Psoas muscle (tissue), 8 donors: Measurements from ENCODE around the gene SDS. TPM values are rescaled to one million over a fixed set of nuclear protein-coding genes. Genes with fewer than 3 reads are reported as not detected.

Source experiments
- ATAC-seq, 4 donors: fragments of 200-7000 bp; cut with Tn5 transposase; one replicate each; pipeline ENCODE4 v1.9.1; 2020; ENCODE audit warnings: moderate library complexity in 3 of 4, mild to moderate bottlenecking in 2 of 4
- DNase-seq, 2 donors: peaks; one replicate each; pipeline ENCODE4 v3.0.0-alpha.2; 2020
- H3K27ac ChIP-seq: fragments of 200-600 bp; one replicate; pipeline ENCODE4 v1.8.0; 2022
- H3K27me3 ChIP-seq, 3 donors: fragments of 200-600 bp in 1 of 3; one replicate each; pipeline versions ENCODE4 v1.6.1 to v1.8.0; 2013 to 2022; ENCODE audit warnings: low read length in 2 of 3, mild to moderate bottlenecking in 2 of 3, moderate library complexity in 1 of 3; ENCODE audit not compliant: insufficient read depth in 3 of 3
- H3K36me3 ChIP-seq, 2 donors: fragments of 200-600 bp in 1 of 2; one replicate each; pipeline versions ENCODE4 v1.6.1 to v1.8.0; 2013 to 2022; ENCODE audit warnings: low read depth in 1 of 2, mild to moderate bottlenecking in 1 of 2, moderate library complexity in 1 of 2; ENCODE audit not compliant: insufficient read depth in 1 of 2
- H3K4me1 ChIP-seq: fragments of 200-600 bp; one replicate; pipeline ENCODE4 v1.8.0; 2022
- H3K4me3 ChIP-seq: fragments of 200-600 bp; one replicate; pipeline ENCODE4 v1.8.0; 2022; ENCODE audit warnings: mild to moderate bottlenecking
- H3K9me3 ChIP-seq: fragments of 200-600 bp; one replicate; pipeline ENCODE4 v1.8.0; 2022
- WGBS, 3 donors: extraction: QIAGEN DNeasy Blood & Tissue Kit; methylation state at CpG; one replicate each; pipeline versions ENCODE4 v1.1.6 to v1.1.7; 2013; 5-methylcytosine and 5-hydroxymethylcytosine counted together
- intact Hi-C, 2 donors: fragments of 100-400 bp; cut with DNase I; formaldehyde crosslinking; loops; one replicate each; pipeline versions ENCODE4 v1.11.0 to v1.14.2; 2022
- polyA plus RNA-seq, 3 donors: library from polyadenylated mRNA; stranded (reverse); fragments of 200-250 nt; gene quantifications; one replicate each; pipeline ENCODE4 v1.2.3, GENCODE V29; 2013
- total RNA-seq, 4 donors: library from RNA; stranded (reverse); fragmentation: NEBNext Ultra II Directional in 2 of 4; extraction: Animal tissue kit (Norgen Biotek cat#: 25700) in 2 of 4; gene quantifications; one replicate each; pipeline versions ENCODE4 v1.2.1 to v1.2.4, GENCODE V29; 2021 to 2023
- TF ChIP-seq, protein P1 (sequence below): fragments of 200-600 bp; IDR thresholded peaks from one replicate; pipeline ENCODE4 v1.8.0; 2022; ENCODE audit warnings: antibody characterized with exemption
- donor health status: healthy with polysubstance abuse.
- donor health status: DM: no; HTN: no; CAD: no; lungs with moderate emphysema.
- donor health status: Bipolar disorder and iron deficiency.
- donor health status: healthy.
- donor health status: DM: yes; HTN: yes; CAD: no.
- donor health status: DM: no; HTN: no; CAD: no.
- donor health status: DM: no; HTN: no; CAD: no.
- donor health status: DM: yes; HTN: yes; CAD: no.

SDS gene
- total and polyA plus RNA-seq, 7 donors, result 0.05 to 0.91 (median 0.38) TPM; not detected in 3

DNA sequence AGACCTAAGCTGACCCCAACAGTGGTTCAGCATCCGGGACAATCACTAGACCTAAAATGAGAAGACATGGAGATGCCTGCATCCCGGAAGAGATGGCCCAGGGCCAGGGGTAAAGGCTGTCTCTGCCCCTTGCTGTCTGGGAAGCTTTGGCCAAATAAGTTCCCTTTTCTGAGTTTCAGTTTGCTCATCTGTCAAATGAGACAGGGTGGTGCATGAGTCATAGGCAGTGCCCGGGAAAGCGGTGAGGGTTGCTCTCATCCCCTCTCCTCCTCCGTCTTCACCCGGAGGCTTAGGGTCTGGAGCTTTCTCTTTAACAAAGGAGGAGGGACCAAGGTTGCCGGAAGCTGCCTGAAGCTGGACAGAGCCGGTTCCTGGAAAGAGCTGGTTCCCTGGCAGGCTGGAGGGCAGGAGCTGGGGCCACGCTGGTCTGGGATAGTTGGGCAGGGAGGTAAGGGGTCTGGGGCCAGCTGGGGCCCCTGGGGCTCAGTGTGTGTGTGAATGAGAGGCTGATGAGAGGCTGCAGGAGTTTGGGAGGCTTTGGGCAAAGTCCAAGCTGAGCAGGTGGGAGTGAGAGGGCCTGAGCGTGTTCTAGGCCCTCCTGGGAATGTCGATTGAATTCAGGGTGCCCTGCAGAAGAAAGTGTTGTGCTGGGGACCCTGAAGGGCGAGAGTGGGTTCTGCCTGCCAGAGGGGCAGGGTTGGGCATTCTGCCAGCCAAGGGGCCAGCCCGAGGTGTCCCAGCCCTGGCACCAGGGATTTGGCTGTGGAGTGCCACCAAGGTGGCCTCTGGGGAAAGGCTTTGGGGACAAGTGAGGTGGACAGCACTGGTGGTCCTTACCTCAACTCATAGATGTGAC, 18.6 kb upstream of the SDS start, which contains the start of gene SDSL:
Gene SDSL, plus strand, starts transcription at position 351 of the 856 bp plus-strand sequence. CDS start 5,603 bp downstream, outside the sequence.
- 14 to 17% (median 14%) methylated on average over 13 of the region's 13 CpGs for WGBS, 3 donors
- H3K4me1 ChIP-seq, result no peaks in the 10 kb centered on the region
- H3K27me3 ChIP-seq, result no peaks in the 10 kb centered on the region
- no peak within 1 kb of the TSS for H3K27ac ChIP-seq
- H3K36me3 ChIP-seq, result no peaks in the 10 kb centered on the region
- DNase-seq (peak; percentile 60 to 64), ATAC-seq (peak; percentile 54 to 76 (median 72))
- intact Hi-C loops, result no loop called here
- H3K4me3 ChIP-seq, result peak within 1 kb of the TSS; percentile 59
- TF ChIP-seq, protein P1, sequence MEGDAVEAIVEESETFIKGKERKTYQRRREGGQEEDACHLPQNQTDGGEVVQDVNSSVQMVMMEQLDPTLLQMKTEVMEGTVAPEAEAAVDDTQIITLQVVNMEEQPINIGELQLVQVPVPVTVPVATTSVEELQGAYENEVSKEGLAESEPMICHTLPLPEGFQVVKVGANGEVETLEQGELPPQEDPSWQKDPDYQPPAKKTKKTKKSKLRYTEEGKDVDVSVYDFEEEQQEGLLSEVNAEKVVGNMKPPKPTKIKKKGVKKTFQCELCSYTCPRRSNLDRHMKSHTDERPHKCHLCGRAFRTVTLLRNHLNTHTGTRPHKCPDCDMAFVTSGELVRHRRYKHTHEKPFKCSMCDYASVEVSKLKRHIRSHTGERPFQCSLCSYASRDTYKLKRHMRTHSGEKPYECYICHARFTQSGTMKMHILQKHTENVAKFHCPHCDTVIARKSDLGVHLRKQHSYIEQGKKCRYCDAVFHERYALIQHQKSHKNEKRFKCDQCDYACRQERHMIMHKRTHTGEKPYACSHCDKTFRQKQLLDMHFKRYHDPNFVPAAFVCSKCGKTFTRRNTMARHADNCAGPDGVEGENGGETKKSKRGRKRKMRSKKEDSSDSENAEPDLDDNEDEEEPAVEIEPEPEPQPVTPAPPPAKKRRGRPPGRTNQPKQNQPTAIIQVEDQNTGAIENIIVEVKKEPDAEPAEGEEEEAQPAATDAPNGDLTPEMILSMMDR, result no peak
- H3K9me3 ChIP-seq, result no peaks in the 10 kb centered on the region

DNA sequence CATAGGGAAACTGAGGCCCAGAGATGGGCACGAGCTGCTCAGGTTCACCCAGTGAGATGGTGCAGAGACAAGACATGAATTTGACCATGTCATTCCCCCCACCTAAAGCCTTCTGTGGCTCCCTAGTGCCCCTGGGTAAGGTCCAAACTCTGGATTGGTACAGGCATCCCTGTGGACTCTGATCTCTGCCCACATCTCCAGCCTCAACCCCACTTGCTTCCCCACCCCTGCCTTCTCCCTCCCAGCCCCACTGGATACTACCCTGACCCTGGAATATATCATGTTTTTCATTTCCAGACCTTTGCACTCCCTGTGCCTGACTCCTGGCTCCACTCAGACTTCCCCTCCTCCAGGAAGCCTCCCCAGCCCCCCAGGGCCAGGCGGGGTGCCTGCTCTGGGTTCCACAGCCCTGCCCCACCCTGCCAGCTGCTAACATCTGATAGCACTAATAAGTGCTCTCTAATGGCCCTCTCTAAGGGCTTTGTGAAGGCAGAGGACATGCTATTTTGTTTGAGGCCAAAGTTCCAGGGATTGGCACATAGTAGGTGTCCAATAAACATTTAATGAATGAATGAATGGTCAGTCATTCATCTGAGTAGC, 17.4 kb upstream of the SDS start:
- no peak overlapping the region for H3K4me3 ChIP-seq
- H3K27ac ChIP-seq, result no peak overlapping the region
- ATAC-seq, result no peak
- H3K27me3 ChIP-seq, result no peaks in the 10 kb centered on the region
- H3K4me1 ChIP-seq, result no peaks in the 10 kb centered on the region
- no peak for DNase-seq
- WGBS, 3 donors, result 51 to 63% (median 63%) methylated on average over 2 of the region's 2 CpGs
- no peaks in the 10 kb centered on the region for H3K9me3 ChIP-seq
- intact Hi-C loops, result no loop called here
- TF ChIP-seq, protein P1, result no peak
- no peaks in the 10 kb centered on the region for H3K36me3 ChIP-seq

DNA sequence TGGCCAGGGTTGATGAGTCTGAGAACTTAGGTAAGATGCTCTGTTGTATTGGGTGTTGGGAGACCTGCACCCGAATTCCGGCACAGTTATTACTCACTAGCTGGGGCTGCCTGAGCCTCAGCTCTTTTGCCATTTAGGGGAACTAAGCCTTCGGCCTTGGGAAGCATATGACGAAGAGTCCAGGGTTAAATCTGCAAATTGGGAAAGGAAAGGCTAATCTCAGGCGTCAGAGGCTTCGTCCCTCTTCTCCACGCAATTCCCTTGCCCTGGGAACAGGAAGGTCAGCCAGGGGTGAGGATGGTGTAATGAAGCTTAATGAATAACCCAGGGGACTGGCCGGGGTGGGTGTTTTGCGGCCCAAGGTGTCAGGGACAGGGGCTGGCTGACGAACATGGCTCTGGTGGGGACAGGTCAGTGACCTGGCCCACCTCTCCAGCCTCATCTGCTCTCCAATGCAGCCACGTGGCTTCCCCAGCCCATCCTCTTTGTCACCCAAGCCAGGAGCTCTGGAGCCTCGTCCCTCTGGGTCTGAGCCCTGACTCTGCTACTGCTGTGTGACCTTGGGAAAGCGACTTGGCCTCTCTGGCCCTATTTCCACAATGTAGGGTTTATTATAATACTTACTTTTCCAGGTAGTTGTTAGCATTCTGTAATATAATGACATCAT, 14.7 kb upstream of the SDS start:
- peak in 1 of 4 donors; percentile 23 for ATAC-seq
- intact Hi-C loops, result no loop called here
- no peak overlapping the region for H3K27ac ChIP-seq
- no peaks in the 10 kb centered on the region for H3K9me3 ChIP-seq
- no peak overlapping the region for H3K4me3 ChIP-seq
- H3K36me3 ChIP-seq, result no peaks in the 10 kb centered on the region
- H3K27me3 ChIP-seq, result no peaks in the 10 kb centered on the region
- TF ChIP-seq, protein P1, result no peak
- 31 to 38% (median 34%) methylated on average over 13 of the region's 13 CpGs for WGBS, 3 donors
- no peaks in the 10 kb centered on the region for H3K4me1 ChIP-seq
- peak in 1 of 2 donors; percentile 33 for DNase-seq

DNA sequence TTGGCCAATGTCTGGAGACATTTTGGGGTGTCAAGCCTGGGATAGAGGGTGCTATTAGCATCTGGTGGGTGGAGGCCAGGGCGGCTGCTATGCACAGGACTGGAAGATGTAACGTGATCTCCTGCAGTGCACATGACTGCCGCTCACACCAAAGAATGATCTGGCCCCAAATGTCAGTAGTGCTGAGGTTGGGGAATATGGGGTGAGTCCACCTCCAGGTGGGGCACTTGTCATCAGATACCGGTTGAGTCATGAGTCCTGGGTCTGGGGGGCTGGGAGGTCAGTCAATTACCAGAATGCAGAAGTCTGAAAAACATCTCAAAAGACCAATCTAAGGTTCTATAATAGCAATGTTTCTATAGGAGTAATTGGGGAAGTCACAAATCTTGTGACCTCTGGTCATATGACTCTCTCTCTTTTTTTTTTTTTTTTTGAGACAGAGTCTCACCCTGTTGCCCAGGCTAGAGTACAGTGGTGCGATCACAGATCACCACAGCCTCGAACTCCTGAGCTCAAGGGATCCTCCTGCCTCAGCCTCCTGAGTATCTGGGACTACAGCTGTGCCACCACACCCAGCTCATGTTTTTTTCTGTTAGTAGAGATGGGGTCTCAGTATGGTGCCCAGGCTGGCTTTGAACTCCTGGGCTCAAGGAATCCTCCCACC, 12.5 kb upstream of the SDS start:
- TF ChIP-seq, protein P1, result no peak
- H3K27me3 ChIP-seq, result no peaks in the 10 kb centered on the region
- intact Hi-C loops, result no loop called here
- WGBS, 3 donors, result 40 to 42% (median 42%) methylated on average over 6 of the region's 6 CpGs
- H3K4me1 ChIP-seq, result no peaks in the 10 kb centered on the region
- no peak overlapping the region for H3K27ac ChIP-seq
- ATAC-seq (no peak), DNase-seq (no peak)
- H3K9me3 ChIP-seq, result no peaks in the 10 kb centered on the region
- no peaks in the 10 kb centered on the region for H3K36me3 ChIP-seq
- H3K4me3 ChIP-seq, result no peak overlapping the region
